GM12892 (cell line): Measurements from ENCODE around the gene PDE1A.

Experiments used
- POLR2A ChIP-seq: IDR thresholded peaks from 2 replicates; pipeline ENCODE4 v1.6.1; 2011; ENCODE audit warnings: low read depth, low read length, control low read depth
- POLR2AphosphoS5 ChIP-seq: IDR thresholded peaks from 2 replicates; pipeline ENCODE4 v1.6.1; 2011; ENCODE audit warnings: low read depth, low read length, control low read depth

DNA sequence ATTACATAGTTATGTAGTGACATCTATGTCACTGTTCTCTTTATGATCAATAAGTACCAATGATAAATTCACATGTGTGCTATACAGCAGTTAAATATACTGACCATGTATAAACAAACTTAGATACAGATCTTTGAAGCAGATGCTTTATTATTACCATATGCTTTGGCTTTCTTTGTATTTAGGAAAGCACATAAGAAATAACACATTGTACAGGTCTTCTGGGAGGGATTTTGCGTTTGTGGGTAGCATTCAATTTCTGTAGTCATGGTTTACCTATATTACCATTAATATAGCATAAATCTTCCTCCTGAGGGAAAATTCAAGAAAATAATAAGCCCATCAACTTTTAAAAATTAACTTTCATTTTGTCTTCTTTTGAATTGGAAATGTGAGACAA is 1.6 kb upstream of the PDE1A start:
- TF ChIP-seq POLR2A: no peak
- no peak for TF ChIP-seq POLR2AphosphoS5
